HG03139 (cell line): Measurements from ENCODE around the gene DRC7.
"Not testable (repeated sequence)": the region's sequence is repeated elsewhere in the genome, so short reads cannot be mapped to it uniquely, and the experiment has no call there.

ENCODE experiments used
- ATAC-seq: cut with Tn5 transposase; IDR thresholded peaks from one replicate; pipeline ENCODE4 v1.9.1; 2021; ENCODE audit not compliant: unreplicated experiment

Gene DRC7

DNA sequence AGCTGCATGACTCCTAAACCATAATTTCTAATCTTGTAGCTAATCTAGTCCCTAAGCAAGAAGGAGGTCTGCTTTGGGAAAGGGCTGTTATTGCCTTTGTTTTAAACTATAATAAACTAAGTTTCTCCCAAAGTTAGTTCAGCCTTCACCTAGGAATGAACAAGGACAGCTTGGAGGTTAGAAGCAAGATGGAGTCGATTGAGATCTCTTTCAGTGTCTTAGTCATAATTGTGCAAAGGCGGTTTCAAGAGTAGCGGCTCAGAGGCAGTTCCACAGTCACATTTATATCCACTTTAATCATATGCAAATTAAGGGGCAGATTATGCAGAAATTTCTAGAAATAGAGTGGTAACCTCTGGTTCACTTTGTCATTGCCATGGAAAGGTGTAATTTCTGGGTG lies 17.4 kb downstream of the DRC7 start:
- ATAC-seq: no peak

DNA sequence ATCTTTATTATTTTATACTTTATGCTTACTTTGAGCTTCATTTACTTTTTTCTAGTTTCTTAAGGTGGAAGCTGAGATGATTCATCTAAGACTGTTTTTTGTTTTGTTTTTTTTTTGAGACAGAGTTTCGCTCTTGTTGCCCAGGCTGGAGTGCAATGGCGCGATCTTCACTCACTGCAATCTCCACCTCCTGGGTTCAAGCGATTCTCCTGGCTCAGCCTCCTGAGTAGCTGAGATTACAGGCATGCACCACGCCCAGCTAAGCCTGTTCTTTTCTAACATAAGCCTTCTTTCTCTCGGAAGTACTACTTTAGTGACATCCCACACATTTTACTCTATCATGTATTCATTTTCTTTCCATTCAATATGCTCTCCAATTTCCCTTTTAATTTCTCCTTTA lies 18.0 kb downstream of the DRC7 start:
- not testable (repeated sequence) for ATAC-seq

DNA sequence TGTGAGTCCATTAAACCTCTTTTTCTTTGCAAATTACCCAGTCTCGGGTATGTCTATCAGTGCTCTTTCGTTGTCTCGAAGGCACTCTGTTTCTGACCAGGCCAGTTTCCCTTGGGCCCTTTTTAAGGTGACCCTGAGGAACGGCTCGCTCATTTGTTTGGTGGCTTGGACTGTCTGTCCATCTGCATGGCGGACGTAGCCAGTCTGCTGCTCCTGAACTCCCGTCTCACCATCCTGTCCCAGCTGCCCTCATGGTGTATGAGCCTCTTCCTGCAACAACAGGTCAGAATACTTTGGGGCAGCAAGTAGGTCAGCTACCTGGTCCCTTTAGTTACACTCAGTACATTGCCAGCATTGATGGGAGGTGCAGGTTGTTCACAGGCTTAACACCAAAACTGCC lies 19.0 kb downstream of the DRC7 start:
- ATAC-seq: no peak

DNA sequence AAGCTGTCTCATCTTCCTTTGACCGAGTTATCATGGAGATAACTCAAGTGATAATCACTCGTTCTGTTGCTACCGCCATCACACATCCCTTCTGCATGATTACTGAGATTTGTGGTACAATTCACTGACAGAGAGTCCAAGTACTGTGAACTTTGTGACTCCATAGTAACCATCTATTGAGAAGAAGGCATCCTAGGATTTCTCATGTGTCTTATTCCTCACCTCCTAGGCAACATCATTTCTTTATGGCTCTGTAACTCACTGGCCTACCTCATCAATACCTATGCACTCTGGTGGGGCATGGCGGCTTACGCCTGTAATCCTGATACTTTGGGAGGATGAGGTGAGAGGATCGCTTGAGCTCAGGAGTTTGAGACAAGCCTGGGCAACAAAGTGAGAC lies 19.4 kb downstream of the DRC7 start:
- no peak for ATAC-seq

DNA sequence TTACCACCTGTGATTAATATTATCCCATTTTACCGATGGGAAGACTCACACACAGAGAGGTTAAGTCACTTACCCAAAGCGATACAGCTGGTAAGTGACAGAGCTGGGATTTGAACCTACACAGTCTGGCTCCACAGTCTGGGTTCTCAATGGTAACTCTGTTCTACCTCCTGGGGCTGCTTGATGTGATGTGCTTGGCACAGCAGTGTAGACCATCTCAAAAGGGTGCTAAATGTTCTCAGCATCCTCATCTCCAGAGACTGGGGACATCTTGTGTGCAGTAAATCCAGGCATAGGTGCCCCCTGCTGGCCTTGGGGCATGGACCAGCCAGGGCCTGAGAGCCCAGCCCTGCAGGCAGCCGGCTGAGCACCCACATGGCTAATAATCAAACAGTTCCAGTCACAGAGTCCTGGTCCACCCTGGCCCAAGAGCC lies 25.6 kb downstream of the DRC7 start:
- ATAC-seq: no peak

DNA sequence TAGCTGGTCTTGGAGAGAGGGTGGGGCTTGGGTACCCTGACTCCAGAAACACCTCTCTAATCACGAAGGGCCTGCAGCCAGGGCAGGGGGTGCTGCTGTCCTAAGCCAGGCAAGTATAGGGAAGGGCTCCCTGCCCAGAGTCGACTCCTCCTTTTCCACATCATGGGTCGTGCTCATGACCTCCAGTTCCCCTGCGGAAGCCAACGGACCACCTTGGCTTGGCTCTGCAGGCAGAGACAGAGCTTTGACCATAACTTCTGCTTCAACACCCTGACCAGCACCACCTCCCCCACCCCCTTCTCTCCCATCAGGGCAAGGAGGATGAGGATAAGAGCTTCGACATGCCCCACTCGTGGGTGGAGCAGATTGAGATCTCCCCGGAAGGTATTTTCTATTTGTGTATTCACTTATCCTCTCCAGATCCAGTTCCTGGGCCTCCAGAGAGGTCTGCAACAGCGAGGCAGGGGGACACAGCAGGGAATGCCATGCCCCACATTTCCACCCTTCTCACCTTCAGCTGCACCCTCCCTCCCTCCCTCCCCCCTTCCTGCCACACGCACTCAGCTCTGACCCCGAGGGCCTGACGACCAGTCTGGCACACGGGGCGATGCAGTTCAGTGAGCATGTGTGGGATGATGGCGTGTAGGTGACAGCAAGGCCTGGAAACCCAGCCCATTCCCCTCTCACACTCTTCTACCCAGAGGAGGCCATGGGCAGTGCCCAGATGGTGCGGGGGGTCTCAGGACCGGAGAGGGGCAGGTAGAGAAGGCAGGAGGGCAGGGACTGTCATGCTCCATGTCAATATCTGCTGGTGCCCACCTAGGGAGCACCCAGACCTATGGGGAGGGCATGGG lies 27.0 kb downstream of the DRC7 start:
- ATAC-seq: no peak

DNA sequence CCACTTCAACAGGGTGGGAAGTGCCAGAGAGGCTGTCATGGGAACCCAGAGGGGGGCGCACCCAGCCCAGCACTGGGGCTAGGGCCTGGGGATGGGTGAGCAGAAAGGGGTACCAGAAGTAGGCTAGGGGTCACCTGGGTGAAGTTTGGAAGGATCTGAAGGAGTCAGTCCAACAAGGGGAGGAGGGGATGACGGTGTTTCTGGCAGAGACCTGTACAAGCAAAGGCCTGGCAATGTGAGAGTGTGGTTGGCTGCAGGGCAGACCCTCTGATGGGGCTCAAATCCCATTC lies 27.5 kb downstream of the DRC7 start:
- no peak for ATAC-seq

DNA sequence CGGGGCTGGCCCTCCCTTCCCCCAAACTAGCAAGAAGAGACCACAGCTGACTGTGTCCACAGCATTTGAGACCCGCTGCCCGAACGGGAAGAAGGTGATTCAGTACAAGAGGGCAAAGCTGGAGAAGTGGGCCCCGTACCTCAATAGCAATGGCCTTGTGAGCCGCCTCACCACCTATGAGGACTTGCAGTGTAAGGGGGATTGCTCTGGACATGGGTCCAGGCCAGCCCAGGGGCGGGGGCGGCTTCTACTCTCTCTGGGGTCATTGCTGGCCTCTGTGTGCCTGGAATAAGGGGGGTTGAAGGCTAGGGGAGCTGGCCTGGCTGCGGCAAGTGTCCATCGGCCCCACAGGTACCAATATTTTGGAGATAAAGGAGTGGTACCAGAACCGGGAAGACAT lies 28.0 kb downstream of the DRC7 start:
- ATAC-seq: no peak

DNA sequence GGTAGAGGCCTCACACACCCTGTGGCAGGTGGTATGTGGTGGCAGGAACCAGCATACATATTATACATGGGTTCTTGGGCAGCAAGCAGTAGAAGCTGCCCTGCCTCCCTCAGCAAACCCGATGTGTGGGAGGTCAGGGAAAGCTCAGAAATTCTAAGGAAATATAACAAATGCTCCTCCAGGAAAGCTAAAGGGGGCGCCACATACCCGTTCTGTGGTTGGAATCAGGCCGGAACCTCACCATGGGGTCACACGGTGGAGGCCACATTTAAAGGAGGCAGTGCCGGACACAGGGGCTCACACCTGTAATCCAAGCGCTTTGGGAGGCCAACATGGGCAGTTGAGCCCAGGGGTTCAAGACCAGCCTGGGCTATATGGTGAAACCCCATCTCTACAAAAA lies 28.6 kb downstream of the DRC7 start:
- no peak for ATAC-seq

DNA sequence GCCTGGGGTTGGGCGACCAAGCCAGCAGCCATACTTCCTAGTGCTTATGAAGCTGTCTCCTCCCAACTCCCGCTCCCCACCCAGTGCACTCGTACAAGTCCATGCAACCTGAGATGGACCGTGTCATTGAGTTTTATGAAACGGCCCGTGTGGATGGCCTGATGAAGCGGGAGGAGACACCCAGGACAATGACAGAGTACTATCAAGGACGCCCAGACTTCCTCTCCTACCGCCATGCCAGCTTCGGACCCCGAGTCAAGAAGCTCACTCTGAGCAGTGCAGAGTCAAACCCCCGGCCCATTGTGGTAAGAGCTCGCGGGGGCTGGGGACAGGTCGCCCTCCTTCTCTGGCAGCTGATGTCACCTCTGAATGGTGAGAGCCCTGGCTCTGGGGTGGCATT lies 29.9 kb downstream of the DRC7 start:
- no peak for ATAC-seq

DNA sequence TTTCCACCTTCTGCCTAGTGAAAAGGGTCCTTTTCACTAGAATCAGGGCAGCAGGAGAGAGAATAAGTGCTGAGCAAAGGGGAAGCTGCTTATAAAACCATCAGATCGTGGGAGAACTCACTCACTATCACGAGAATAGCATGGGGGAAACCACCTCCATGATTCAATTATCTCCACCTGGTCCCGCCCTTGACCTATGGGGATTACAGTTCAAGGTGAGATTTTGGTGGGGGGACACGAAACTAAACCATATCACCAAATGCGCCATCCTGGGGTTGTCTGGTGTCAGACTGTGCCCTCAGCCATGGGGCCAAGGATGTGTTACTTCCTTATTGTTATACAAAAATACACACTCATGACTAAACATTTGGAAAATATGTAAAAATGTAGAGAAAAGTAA lies 30.5 kb downstream of the DRC7 start:
- no peak for ATAC-seq

DNA sequence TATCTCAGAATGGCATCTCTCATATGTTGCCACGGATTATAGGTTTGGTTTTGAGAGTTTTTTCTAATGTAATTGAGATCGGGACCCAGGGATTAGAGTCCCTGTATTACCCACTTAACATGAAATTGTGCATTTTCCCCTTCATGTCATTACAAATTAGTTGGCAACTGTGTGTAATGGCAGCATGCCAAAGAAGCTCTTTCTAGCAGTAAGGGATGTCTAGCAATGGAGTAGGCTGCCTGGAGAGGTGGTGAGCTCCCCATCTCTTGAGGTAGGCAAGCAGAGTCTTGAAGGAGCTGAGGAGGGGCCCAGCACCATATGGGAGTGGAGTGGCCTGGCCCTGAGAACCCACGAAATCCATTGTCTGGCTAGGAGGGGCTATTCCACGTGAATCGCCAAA lies 30.9 kb downstream of the DRC7 start:
- no peak for ATAC-seq

DNA sequence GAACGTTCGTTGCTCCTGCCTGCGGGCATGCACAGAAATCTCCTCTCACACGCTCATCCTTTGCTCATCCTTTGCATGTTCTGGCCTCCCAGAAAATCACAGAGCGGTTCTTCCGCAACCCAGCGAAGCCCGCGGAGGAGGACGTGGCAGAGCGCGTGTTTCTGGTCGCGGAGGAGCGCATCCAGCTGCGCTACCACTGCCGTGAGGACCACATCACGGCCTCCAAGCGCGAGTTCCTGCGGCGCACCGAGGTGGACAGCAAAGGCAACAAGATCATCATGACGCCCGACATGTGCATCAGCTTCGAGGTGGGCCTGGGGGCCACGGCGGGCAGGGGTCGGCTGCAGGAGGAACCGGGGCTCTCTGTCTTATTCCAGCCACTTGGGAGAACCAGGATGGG lies 31.4 kb downstream of the DRC7 start:
- no peak for ATAC-seq

DNA sequence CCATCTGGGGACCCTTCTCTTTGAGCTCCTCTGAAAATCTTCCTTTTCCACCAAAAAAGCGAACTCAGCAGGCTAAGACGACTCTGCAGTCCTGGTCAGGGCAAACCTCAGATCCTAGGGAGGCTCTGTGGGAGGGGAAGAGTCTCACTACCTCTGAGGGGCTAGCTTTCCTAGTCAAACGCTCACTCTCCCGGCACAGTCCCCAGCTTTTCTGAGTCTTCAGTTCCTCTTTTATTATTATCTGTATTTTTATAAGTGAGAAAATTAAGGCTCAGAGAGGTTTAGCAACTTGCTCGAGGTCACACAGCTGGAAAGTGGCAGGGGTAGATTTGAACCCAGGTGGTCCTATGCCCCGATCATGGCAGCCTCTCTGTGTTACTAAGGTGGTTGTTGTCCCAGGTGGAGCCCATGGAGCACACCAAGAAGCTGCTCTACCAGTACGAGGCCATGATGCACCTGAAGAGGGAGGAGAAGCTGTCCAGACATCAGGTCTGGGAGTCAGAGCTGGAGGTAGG lies 31.9 kb downstream of the DRC7 start:
- no peak for ATAC-seq

DNA sequence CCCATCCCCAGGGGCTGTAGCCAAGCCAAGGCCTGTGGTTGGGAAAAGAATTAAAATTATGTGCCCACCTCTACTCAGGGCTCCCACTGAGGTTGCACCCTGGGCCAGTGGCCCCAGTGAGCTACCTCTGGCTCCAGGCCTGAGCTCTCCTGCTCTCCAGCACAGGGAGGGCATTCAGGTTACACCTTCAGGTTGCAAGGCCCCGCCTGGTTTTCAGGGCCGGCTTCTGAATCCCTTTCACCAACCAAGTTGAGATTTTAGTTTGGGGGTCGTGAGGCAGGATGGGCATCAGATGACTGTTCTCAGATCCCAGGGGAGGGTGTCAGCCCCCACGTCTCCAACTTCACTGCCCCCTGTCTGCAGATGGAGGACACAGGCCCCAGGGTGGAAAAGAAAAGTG lies 33.0 kb downstream of the DRC7 start:
- ATAC-seq: no peak

DNA sequence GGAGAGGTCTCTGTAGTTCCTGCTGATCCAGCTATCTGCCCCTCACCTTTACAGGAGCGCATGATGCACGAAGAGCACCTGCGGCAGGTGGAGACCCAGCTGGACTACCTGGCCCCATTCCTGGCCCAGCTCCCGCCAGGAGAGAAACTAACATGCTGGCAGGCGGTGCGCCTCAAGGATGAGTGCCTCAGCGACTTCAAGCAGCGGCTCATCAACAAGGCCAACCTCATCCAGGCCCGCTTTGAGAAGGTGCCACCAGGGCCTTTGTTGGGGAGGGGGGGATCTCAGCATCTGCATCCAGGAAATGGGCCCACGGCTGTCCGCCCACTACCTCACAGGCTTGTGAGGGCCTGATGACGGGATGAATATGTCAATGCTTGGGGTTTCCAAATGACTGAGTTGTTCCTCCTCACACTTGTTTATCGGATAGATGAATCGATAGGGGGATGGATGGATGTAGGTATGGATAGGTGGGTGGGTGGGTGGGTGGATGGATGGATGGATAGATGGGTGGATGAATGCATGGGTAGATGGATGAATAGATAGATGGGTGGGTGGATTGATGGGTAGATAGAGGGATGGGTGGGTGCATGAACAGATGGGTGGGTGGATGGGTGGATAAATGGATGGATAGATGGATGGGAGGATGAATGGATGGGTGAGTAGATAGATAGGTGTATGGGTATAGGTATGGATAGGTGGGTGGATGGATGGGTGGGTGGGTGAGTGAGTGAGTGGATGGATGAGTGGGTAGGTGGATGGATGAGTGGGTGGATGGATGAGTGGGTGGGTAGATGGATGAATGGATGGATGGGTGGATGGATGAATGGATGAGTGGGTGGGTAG lies 34.0 kb downstream of the DRC7 start:
- no peak for ATAC-seq

DNA sequence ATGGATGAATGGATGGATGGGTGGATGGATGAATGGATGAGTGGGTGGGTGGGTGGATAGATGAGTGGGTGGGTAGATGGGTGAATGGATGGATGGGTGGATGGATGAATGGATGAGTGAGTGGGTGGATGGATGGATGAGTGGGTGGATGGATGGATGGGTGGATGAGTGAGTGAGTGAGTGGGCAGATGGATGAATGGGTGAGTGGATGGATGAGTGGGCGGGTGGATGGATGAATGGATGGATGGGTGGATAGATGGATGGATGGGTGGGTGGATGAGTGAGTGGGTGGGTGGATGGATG lies 34.5 kb downstream of the DRC7 start:
- ATAC-seq: no peak

DNA sequence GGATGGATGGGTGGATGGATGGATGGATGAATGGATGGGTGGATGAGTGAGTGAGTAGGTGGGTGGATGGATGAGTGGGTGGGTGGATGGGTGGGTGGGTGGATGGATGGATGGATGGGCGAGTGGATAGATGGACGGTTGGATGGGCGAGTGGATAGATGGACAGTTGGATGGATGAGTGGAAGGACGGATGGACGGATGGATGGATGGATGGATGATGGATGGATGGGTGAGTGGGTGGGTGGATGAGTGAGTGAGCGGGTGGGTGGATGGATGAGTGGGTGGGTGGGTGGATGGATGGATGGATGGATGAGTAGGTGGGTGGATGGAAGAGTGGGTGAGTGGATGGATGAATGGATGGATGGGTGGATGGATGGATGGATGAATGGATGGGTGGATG lies 35.2 kb downstream of the DRC7 start:
- not testable (repeated sequence) for ATAC-seq

DNA sequence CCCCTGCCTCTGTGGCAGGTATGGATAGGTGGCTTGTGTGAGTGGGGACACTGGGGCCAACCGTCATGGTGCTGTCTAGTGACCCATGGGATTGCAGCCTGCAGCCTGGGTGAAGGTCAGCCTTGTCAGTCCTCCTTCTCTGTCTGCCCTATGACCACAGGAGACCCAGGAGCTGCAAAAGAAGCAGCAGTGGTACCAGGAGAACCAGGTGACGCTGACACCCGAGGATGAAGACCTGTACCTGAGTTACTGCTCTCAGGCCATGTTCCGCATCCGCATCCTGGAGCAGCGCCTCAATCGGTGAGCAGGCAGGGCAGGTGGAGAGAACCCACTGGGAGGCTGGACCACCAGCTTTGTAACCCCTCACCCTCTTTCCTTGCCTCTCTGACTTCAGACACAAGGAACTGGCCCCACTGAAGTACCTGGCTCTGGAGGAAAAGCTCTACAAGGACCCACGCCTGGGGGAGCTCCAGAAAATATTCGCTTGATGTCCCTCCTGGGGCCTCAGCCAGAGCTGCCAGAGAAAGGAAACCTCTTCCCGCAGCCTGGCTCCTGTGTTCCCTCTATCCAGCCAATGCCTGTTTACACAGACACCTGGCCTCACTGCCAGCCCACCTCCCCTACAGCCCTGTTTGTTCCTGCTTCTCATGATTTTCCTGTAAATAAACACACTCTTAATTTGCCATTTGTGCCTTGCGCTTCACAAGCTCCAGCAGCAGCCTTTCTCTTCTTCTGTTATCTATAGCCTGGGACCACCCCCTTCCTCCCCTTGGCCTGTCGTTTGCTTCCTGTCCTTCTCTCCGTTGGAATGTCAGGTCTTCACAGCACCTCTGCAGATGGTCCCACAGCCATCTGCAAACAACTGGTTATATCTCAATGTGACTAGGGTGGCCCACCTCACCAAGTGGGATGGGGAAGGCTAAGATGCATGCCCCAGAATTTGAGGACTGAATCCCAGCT lies 36.4 kb downstream of the DRC7 start:
- ATAC-seq: no peak

DNA sequence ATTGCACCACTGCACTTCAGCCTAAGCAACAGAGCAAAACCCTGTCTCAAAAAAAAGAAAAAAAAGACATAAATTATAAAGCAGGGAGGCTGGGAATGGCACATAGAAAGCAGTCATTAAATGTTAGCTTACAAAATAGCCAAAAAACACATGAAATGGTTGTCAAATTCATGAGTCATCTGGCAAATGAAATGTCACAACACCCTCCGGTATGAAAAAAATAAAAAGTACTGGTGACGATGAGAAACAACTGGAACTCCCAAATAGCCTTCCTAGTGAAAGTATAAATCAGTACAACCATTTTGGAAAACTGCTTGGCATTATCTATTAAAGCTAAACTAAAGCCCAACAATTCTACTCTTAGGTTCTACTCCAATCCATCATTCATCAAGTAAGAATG lies 37.4 kb downstream of the DRC7 start:
- no peak for ATAC-seq

DNA sequence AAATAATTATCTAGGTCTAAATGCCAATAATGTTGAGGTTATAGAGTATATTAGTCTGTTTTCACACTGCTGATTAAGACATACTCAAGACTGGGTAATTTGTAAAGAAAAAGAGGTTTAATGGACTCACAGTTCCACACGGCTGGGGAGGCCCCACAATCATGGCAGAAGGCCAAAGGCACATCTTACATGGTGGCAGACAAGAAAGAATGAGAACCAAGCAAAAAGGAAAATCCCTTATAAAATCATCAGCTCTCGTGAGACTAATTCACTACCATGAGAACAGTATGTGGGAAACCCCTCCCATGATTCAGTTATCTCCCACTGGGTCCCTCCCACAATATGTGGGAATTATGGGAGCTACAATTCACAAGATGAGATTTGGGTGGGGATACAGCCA lies 38.1 kb downstream of the DRC7 start:
- ATAC-seq: no peak
